Rectal smooth muscle tissue (tissue), 1 donor: Measurements from ENCODE around the gene ZNF578.
"Not testable (repeated sequence)": the region's sequence is repeated elsewhere in the genome, so short reads cannot be mapped to it uniquely, and the experiment has no call there.

Experiments used
- H3K27ac ChIP-seq: one replicate; pipeline ENCODE4 v1.7.0; 2013; ENCODE audit warnings: low read depth, low read length, inconsistent platforms
- H3K27me3 ChIP-seq: one replicate; pipeline ENCODE4 v1.7.0; 2013; ENCODE audit warnings: low read length; ENCODE audit not compliant: control insufficient read depth, insufficient read depth
- H3K36me3 ChIP-seq: one replicate; pipeline ENCODE4 v1.7.0; 2013; ENCODE audit warnings: low read length; ENCODE audit not compliant: control insufficient read depth, insufficient read depth
- H3K4me1 ChIP-seq: one replicate; pipeline ENCODE4 v1.7.0; 2013; ENCODE audit warnings: low read length; ENCODE audit not compliant: control insufficient read depth, insufficient read depth
- H3K4me3 ChIP-seq: one replicate; pipeline ENCODE4 v1.7.0; 2013; ENCODE audit warnings: low read length
- H3K9ac ChIP-seq: one replicate; pipeline ENCODE4 v1.7.0; 2013; ENCODE audit warnings: low read length

Gene ZNF578

DNA sequence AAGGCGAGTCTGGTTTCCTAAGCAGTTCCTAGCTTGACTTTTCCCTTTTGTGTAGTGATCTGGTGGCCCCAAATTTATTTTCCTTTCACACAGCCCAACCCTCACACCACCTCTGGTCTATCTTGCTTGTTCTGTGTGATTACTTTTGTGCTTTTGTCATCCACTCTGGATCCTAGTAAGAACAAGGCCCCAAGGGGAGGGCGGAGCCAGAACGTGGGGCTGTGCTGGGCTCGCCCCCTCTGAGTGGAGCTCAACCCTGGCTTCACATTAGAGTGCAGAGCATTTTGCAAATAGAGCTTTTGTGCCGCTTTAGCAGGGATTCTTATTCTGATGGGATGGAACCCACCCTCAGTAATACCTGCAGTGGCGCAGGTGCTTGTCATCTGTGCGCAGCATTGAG, 31.7 kb downstream of the ZNF578 start:
- H3K4me3 ChIP-seq, H3K36me3 ChIP-seq, H3K9ac ChIP-seq, H3K4me1 ChIP-seq, H3K27me3 ChIP-seq, H3K27ac ChIP-seq: not testable (repeated sequence)

- not testable (repeated sequence) for H3K9ac ChIP-seq, H3K4me3 ChIP-seq
These were observed 32.3 kb downstream of the ZNF578 start for GRCh38 chr19:52485561-52486240.

DNA sequence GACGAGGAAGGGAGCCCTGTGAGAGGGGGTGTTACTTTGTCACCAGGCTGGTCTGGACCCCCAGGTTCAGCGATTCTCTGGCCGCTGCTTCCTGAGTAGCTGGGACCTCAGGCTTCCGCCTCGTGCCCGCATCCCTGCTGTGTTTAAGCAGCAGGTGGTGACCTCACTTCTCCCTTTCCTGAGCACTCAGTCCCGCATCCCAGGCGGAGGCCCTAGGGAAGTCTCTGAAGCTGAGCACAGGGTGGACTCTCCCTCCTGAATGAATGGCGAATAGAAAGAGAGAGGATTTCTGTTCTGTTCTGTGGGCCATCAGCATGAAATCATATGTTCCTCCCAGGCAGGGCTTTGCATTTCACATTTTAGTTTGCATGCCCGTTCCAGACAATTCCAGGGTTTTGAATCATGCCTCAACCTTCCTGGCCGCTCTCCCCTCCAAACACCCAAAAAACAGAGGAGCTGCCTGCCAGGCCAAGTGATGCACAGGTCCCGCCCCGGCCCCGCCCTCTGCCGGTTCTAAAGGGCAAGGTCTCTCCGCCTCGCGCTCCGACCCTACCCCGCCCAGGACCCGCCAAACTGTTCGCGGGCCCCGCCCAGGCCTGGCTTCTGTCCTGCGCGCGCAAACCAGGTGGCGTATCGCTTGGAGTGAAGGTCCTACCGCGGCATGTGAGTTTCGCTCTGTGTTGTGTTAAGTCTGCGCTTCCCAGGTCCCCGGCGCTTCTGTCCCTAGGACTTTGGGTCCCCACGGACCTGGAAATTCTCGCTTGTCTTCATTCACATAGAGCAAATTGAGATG, 39.0 kb downstream of the ZNF578 start:
- no peaks in the 10 kb centered on the region for H3K27me3 ChIP-seq
- no peaks in the 10 kb centered on the region for H3K4me1 ChIP-seq
- H3K9ac ChIP-seq: no peak overlapping the region
- no peaks in the 10 kb centered on the region for H3K36me3 ChIP-seq
- H3K27ac ChIP-seq: no peak overlapping the region
- no peak overlapping the region for H3K4me3 ChIP-seq

More at GRCh38 chr19:52485561-52486240, 32.3 kb downstream of the ZNF578 start:
- not testable (repeated sequence) for H3K27me3 ChIP-seq, H3K36me3 ChIP-seq, H3K4me1 ChIP-seq, H3K27ac ChIP-seq

DNA sequence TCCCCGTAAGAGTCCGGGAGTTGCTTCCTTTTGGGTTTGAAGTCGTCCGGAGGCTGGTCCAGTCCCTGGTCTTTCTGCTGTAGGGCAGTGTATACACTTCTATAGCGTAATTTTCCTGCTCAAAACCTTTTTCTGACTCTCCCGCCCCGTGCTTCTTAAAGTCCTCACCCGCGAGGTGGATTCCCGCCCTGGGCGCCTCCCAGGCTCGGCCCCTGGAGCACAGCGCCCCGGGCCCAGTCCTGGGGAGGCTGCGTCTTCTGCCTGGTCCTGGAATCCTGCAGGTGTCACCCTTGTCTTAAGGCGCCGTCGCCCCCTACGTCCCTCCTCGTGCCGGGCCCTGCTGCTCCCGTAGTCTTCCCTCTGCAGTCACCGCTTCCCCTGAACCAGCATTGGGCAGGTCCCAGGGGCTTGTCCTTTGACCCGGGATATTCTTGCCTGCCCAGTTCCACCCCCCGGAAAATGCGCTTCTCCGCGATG, 39.7 kb downstream of the ZNF578 start:
- H3K9ac ChIP-seq: no peak overlapping the region
- no peaks in the 10 kb centered on the region for H3K4me1 ChIP-seq
- no peaks in the 10 kb centered on the region for H3K36me3 ChIP-seq
- H3K27me3 ChIP-seq: no peaks in the 10 kb centered on the region
- H3K27ac ChIP-seq: no peak overlapping the region
- H3K4me3 ChIP-seq: no peak overlapping the region

- Histone ChIP-seq H3K27me3 (no peaks in the 10 kb centered on the region), H3K4me1 (no peaks in the 10 kb centered on the region), H3K36me3 (no peaks in the 10 kb centered on the region), H3K9ac (no peak overlapping the region), H3K27ac (no peak overlapping the region), H3K4me3 (no peak overlapping the region)
These were observed 41.2 kb downstream of the ZNF578 start for GRCh38 chr19:52494518-52494917.

- Histone ChIP-seq H3K4me3 (no peak overlapping the region), H3K27me3 (no peaks in the 10 kb centered on the region), H3K4me1 (no peaks in the 10 kb centered on the region), H3K36me3 (no peaks in the 10 kb centered on the region), H3K9ac (no peak overlapping the region), H3K27ac (no peak overlapping the region)
These were observed 45.2 kb downstream of the ZNF578 start for GRCh38 chr19:52498571-52498970.

DNA sequence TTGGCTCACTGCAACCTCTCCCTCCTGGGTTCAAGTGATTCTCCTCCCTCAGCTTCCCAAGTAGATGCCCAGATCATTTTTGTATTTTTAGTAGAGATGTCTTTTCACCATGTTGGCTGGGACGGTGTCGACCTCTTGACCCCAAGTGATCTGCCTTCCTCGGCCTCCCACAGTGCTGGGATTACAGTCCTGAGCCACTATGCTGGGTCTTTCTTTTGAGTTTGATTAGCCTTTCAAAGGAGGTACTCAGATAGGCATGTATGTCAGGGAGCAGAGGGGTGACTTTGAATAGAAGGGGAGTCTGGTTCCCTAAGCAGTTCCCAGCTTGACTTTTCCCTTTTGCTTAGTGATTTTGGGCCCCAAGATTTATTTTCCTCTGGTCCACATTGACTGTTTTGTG, 47.1 kb downstream of the ZNF578 start:
- not testable (repeated sequence) for H3K27me3 ChIP-seq, H3K9ac ChIP-seq, H3K27ac ChIP-seq, H3K36me3 ChIP-seq, H3K4me3 ChIP-seq, H3K4me1 ChIP-seq

- not testable (repeated sequence) for H3K27ac ChIP-seq, H3K4me1 ChIP-seq, H3K9ac ChIP-seq, H3K27me3 ChIP-seq, H3K36me3 ChIP-seq, H3K4me3 ChIP-seq
These were observed 47.6 kb downstream of the ZNF578 start for GRCh38 chr19:52500991-52501390.

DNA sequence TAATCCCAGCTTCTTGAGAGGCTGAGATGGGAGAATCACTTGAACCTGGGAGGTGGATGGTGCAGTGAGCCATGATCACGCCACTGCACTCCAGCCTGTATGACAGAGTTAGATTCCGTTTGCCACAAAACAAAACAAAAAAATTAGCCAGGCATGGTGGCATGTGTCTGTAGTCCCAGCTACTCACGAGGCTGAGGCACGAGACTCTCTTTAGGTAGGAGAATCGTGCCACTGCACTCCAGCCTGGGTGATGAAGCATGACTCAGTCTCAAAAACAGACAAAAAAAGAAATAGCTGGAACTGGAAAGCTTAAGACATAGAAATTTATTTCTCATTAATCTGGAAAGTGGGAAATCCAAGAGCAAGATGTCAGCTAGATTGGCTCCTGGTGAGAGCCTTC, 53.9 kb downstream of the ZNF578 start:
- no peaks in the 10 kb centered on the region for H3K4me1 ChIP-seq
- H3K4me3 ChIP-seq: no peak overlapping the region
- no peak overlapping the region for H3K27ac ChIP-seq
- H3K27me3 ChIP-seq: no peaks in the 10 kb centered on the region
- no peak overlapping the region for H3K9ac ChIP-seq
- no peaks in the 10 kb centered on the region for H3K36me3 ChIP-seq

GRCh38 chr19:52516191-52516590, 62.8 kb downstream of the ZNF578 start:
- Histone ChIP-seq H3K4me3 (no peak overlapping the region), H3K4me1 (no peaks in the 10 kb centered on the region), H3K27ac (no peak overlapping the region), H3K9ac (no peak overlapping the region), H3K27me3 (no peaks in the 10 kb centered on the region), H3K36me3 (no peaks in the 10 kb centered on the region)

DNA sequence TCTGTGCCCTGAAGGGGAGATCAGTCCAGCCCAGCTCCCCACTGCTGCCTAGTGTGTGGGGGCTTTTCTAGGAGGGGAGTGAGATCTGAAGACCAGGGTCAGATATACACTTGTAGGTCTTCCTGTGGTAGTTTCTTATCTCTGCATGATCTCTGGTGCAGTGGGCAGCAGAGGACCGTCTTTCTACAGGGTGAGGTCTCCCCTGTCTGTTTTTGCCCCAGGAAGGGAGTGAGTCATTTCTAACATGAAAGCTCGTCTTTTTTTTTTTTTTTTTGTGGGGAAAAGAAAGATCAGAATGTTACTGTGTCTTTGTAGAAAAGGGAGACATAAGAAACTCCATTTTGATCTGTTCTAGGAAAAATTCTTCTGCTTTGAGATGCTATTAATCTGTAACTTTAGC, 65.3 kb downstream of the ZNF578 start:
- no peaks in the 10 kb centered on the region for H3K36me3 ChIP-seq
- no peaks in the 10 kb centered on the region for H3K27me3 ChIP-seq
- no peak overlapping the region for H3K9ac ChIP-seq
- no peak overlapping the region for H3K4me3 ChIP-seq
- no peaks in the 10 kb centered on the region for H3K4me1 ChIP-seq
- no peak overlapping the region for H3K27ac ChIP-seq

GRCh38 chr19:52519175-52519574, 65.8 kb downstream of the ZNF578 start:
- H3K4me1 ChIP-seq, H3K9ac ChIP-seq, H3K4me3 ChIP-seq, H3K36me3 ChIP-seq, H3K27ac ChIP-seq, H3K27me3 ChIP-seq: not testable (repeated sequence)

DNA sequence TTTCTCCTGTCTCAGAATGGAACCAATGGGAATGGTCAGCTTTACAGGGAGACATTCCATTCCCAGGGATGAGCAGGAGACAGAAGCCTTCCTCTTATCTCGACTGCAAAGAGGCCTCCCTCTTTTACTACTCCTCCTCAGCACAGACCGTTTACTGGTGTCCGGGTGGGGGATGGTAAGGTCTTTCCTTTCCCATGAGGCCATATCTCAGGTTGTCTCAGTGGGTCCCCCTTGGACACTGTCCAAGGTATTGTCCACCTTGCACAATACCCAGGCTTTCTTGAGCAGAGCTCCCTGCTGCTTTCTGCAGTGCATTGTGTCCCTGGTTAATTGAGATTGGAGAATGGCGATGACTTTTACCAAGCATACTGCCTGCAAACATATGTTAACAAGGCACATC, 66.7 kb downstream of the ZNF578 start:
- H3K9ac ChIP-seq: no peak overlapping the region
- H3K4me1 ChIP-seq: no peaks in the 10 kb centered on the region
- no peaks in the 10 kb centered on the region for H3K27me3 ChIP-seq

More for the DNA sequence above, 66.7 kb downstream of the ZNF578 start:
- no peak overlapping the region for H3K27ac ChIP-seq
- no peak overlapping the region for H3K4me3 ChIP-seq
- H3K36me3 ChIP-seq: no peaks in the 10 kb centered on the region
